ENCODE measurements around the gene MANSC4. TPM values are rescaled to one million over a fixed set of nuclear protein-coding genes. Genes with fewer than 3 reads are reported as not detected.

MANSC4 gene
- total RNA-seq, 1 experiment from 2014 or later: not detected

GRCh38 chr12:27814411-27814810 lies 34.4 kb upstream of the MANSC4 start:
- ATAC-seq (no peak), DNase-seq (ENCODE audit: low read depth, low spot score) (no peak)
- Histone ChIP-seq H3K27ac (ENCODE audit: low read length) (peak overlapping the region; percentile 58; the same call in 1 of the 2 replicates), H3K4me1 (ENCODE audit: control insufficient read depth, insufficient read depth, low read length) (no peaks in the 10 kb centered on the region), H3K4me3 (ENCODE audit: low read depth in 2 of 2, low read length in 2 of 2) (no peak overlapping the region), H3K9me3 (ENCODE audit: control insufficient read depth, insufficient read depth, low read depth, low read length) (no peaks in the 10 kb centered on the region), H3K27me3 (ENCODE audit: control insufficient read depth, insufficient read depth, low read length) (no peaks in the 10 kb centered on the region; the same call in 1 of the 2 replicates), H3K36me3 (ENCODE audit: control insufficient read depth, insufficient read depth, low read length) (no peaks in the 10 kb centered on the region)
- intact Hi-C loops (cut with micrococcal nuclease; ENCODE audit: unreplicated experiment) (no loop called here), in situ Hi-C loops (cut with HindIII; ENCODE audit: low pct_unique_long_range_greater_than_20kb, low sequenced_read_pairs) (no loop called here)
- no TSS peak for BruUV-seq (replicated peaks)
- CTCF ChIA-PET: no interaction called here
- no peak for TF ChIP-seq CTCF (IDR thresholded peaks at IDR 0.05)
- TF ChIP-seq REST (IDR thresholded peaks at IDR 0.05; ENCODE audit: insufficient read depth in 1 of 2, low read depth in 2 of 2, low read length in 1 of 2): no peak
- TF ChIP-seq POLR2AphosphoS5 (IDR thresholded peaks at IDR 0.05; ENCODE audit: low read depth, low read length): no peak
- no peak for TF ChIP-seq TCF7L2 (IDR thresholded peaks at IDR 0.05; ENCODE audit: low read depth, low read length)
- TF ChIP-seq SIN3A (IDR thresholded peaks at IDR 0.05; ENCODE audit: borderline replicate concordance, insufficient read depth, low read depth, low read length): no peak
- POLR2A ChIA-PET: no interaction called here

GRCh38 chr12:27812502-27812901 lies 32.5 kb upstream of the MANSC4 start:
- in situ Hi-C loops (cut with HindIII; ENCODE audit: low pct_unique_long_range_greater_than_20kb, low sequenced_read_pairs): no loop called here
- POLR2A ChIA-PET: no interaction called here
- Histone ChIP-seq H3K9me3 (ENCODE audit: control insufficient read depth, insufficient read depth, low read depth, low read length) (no peaks in the 10 kb centered on the region), H3K4me3 (ENCODE audit: low read depth in 2 of 2, low read length in 2 of 2) (no peak overlapping the region), H3K27ac (ENCODE audit: low read length) (no peak overlapping the region), H3K36me3 (ENCODE audit: control insufficient read depth, insufficient read depth, low read length) (no peaks in the 10 kb centered on the region), H3K4me1 (ENCODE audit: control insufficient read depth, insufficient read depth, low read length) (no peaks in the 10 kb centered on the region), H3K27me3 (ENCODE audit: control insufficient read depth, insufficient read depth, low read length) (no peaks in the 10 kb centered on the region; the same call in 1 of the 2 replicates)
- TF ChIP-seq SIN3A (IDR thresholded peaks at IDR 0.05; ENCODE audit: borderline replicate concordance, insufficient read depth, low read depth, low read length) (no peak), POLR2AphosphoS5 (IDR thresholded peaks at IDR 0.05; ENCODE audit: low read depth, low read length) (no peak), TCF7L2 (IDR thresholded peaks at IDR 0.05; ENCODE audit: low read depth, low read length) (no peak), REST (IDR thresholded peaks at IDR 0.05; ENCODE audit: insufficient read depth in 1 of 2, low read depth in 2 of 2, low read length in 1 of 2) (no peak), CTCF (IDR thresholded peaks at IDR 0.05) (no peak)
- no TSS peak for BruUV-seq (replicated peaks)
- ATAC-seq: no peak
- intact Hi-C loops (cut with micrococcal nuclease; ENCODE audit: unreplicated experiment): no loop called here
- CTCF ChIA-PET: no interaction called here
- DNase-seq (ENCODE audit: low read depth, low spot score): no peak
